ENCODE results near the gene EXOC1L. TPM values are rescaled to one million over a fixed set of nuclear protein-coding genes. Genes with fewer than 3 reads are reported as not detected.

The EXOC1L gene
- total RNA-seq, 1 experiment from 2014 or later, result not detected

- no TSS peak for BruUV-seq (replicated peaks)
- no peak overlapping the region for H3K9ac ChIP-seq (ENCODE audit: low read length)
- CTCF ChIA-PET, result no interaction called here
Observed at GRCh38 chr4:55871299-55871800, 51.8 kb downstream of the EXOC1L start.

GRCh38 chr4:55874831-55875230 lies 55.2 kb downstream of the EXOC1L start:
- no peak overlapping the region for H3K4me2 ChIP-seq (ENCODE audit: low read length)
- no peaks in the 10 kb centered on the region for H4K20me1 ChIP-seq (ENCODE audit: insufficient read depth)
- ChIA-PET POLR2A (no interaction called here), CTCF (interaction anchor here (2.1 kb wide), 1 partner anchor 9 kb away, joined by 5 read pairs; no protein-coding TSS in a partner anchor), RAD21 (ENCODE audit: low non-redundant PET in 1 of 2, low total read pairs in 2 of 2, uncharacterized antibody in 2 of 2, unreplicated experiment in 2 of 2) (no interaction called here)
- no peaks in the 10 kb centered on the region for H3K79me2 ChIP-seq (ENCODE audit: insufficient read depth, low read length)
- H3K9ac ChIP-seq (ENCODE audit: low read length), result no peak overlapping the region
- TF ChIP-seq EZH2phosphoT487 (IDR thresholded peaks at IDR 0.05; ENCODE audit: borderline replicate concordance) (no peak), CEBPB (IDR thresholded peaks at IDR 0.05; ENCODE audit: low read depth) (no peak), ELF1 (IDR thresholded peaks at IDR 0.05; ENCODE audit: borderline replicate concordance, low read depth) (no peak), ZBTB33 (IDR thresholded peaks at IDR 0.05; ENCODE audit: extremely low read depth, insufficient replicate concordance, low read length) (no peak), CBX3 (IDR thresholded peaks at IDR 0.05; ENCODE audit: low read depth) (no peak), SRF (IDR thresholded peaks at IDR 0.05; ENCODE audit: low read depth) (no peak), POLR2AphosphoS5 (IDR thresholded peaks at IDR 0.05; ENCODE audit: low read depth, low read length) (no peak)
- H3K9me2 ChIP-seq (ENCODE audit: insufficient read depth), result no peaks in the 10 kb centered on the region
- H3K9me3 ChIP-seq (ENCODE audit: control insufficient read depth in 1 of 2, insufficient read depth in 1 of 2, low read depth in 1 of 2, low read length in 2 of 2), result no peaks in the 10 kb centered on the region
- H3K36me3 ChIP-seq (ENCODE audit: control insufficient read depth in 1 of 2, insufficient read depth in 2 of 2, low read length in 2 of 2), result peaks cover 2 to 9% of the 10 kb centered on the region in 2 experiments; a peak in 2 of 4 replicates
- no peak for DNase-seq (ENCODE audit: low read depth, low spot score)
- no peaks in the 10 kb centered on the region for H3K27me3 ChIP-seq (ENCODE audit: insufficient read depth, low read length)
- H3K4me3 ChIP-seq (replicated peaks in 1 of 2; ENCODE audit: low read depth in 1 of 2, low read length in 2 of 2), result no peak overlapping the region
- no peak overlapping the region for H3K27ac ChIP-seq (ENCODE audit: low read depth, low read length)
- no peak for ATAC-seq
- no peak overlapping the region for H2AFZ ChIP-seq (ENCODE audit: low read depth, low read length, poor library complexity, severe bottlenecking)
- BruUV-seq (replicated peaks), result no TSS peak
- no peaks in the 10 kb centered on the region for H3K4me1 ChIP-seq (ENCODE audit: control insufficient read depth in 1 of 2, insufficient read depth in 2 of 2, low read length in 2 of 2)
- intact Hi-C loops (cut with micrococcal nuclease), result loop anchor here (10.0 kb wide), 1 partner anchor 430 kb away; no protein-coding TSS in a partner anchor

More at GRCh38 chr4:55871299-55871800, 51.8 kb downstream of the EXOC1L start:
- Histone ChIP-seq H3K27me3 (ENCODE audit: insufficient read depth, low read length) (no peaks in the 10 kb centered on the region), H3K4me1 (ENCODE audit: control insufficient read depth in 1 of 2, insufficient read depth in 2 of 2, low read length in 2 of 2) (peaks cover 5 to 11% of the 10 kb centered on the region in 2 experiments), H3K27ac (ENCODE audit: low read depth, low read length) (no peak overlapping the region), H3K79me2 (ENCODE audit: insufficient read depth, low read length) (no peaks in the 10 kb centered on the region), H3K4me3 (replicated peaks in 1 of 2; ENCODE audit: low read depth in 1 of 2, low read length in 2 of 2) (no peak overlapping the region), H3K4me2 (ENCODE audit: low read length) (no peak overlapping the region), H2AFZ (ENCODE audit: low read depth, low read length, poor library complexity, severe bottlenecking) (no peak overlapping the region), H3K9me3 (ENCODE audit: control insufficient read depth in 1 of 2, insufficient read depth in 1 of 2, low read depth in 1 of 2, low read length in 2 of 2) (no peaks in the 10 kb centered on the region), H3K9me2 (ENCODE audit: insufficient read depth) (no peaks in the 10 kb centered on the region), H4K20me1 (ENCODE audit: insufficient read depth) (no peaks in the 10 kb centered on the region), H3K36me3 (ENCODE audit: control insufficient read depth in 1 of 2, insufficient read depth in 2 of 2, low read length in 2 of 2) (peaks cover 5 to 15% of the 10 kb centered on the region in 2 experiments; a peak in 3 of 4 replicates)
- ChIA-PET RAD21 (ENCODE audit: low non-redundant PET in 1 of 2, low total read pairs in 2 of 2, uncharacterized antibody in 2 of 2, unreplicated experiment in 2 of 2) (no interaction called here), POLR2A (no interaction called here)
- no peak for DNase-seq (ENCODE audit: low read depth, low spot score)
- intact Hi-C loops (cut with micrococcal nuclease), result loop anchor here (10.0 kb wide), 1 partner anchor 433 kb away; no protein-coding TSS in a partner anchor
- no peak for TF ChIP-seq CTCF (IDR thresholded peaks at IDR 0.05 in 2 of 3, conservative IDR thresholded peaks at IDR 0.05 in 1 of 3; ENCODE audit: borderline replicate concordance in 1 of 3, insufficient read depth in 1 of 3, low read depth in 2 of 3, low read length in 2 of 3)
- TF ChIP-seq RAD21 (IDR thresholded peaks at IDR 0.05; ENCODE audit: low read depth), result no peak
- ATAC-seq, result no peak

Data from HCT116 (cell line).